NCI-H1436 treated with DMSO at 0.1 percent for 48 hours (cell line): ENCODE data around the gene DDX23.

Experiments used
- DNase-seq: peaks from one replicate; lab custom pipeline; 2025; lab: John Stamatoyannopoulos, UW

Gene DDX23

GRCh38 chr12:48795550-48796455 lies 56.2 kb downstream of the DDX23 start:
- DNase-seq, result peak; percentile 23

GRCh38 chr12:48794870-48795269 lies 57.1 kb downstream of the DDX23 start:
- DNase-seq, result no peak

GRCh38 chr12:48793696-48794095 lies 58.3 kb downstream of the DDX23 start:
- no peak for DNase-seq

GRCh38 chr12:48789858-48790326 lies 62.1 kb downstream of the DDX23 start:
- DNase-seq, result no peak

GRCh38 chr12:48788854-48789775 lies 62.8 kb downstream of the DDX23 start, which contains the start of gene ADCY6:
TSS of gene ADCY6 (minus strand) at chr12:48789089. CDS start at chr12:48783434, 5,655 bp downstream.
- no peak for DNase-seq

GRCh38 chr12:48788524-48788853 lies 63.5 kb downstream of the DDX23 start:
- no peak for DNase-seq

- DNase-seq, result no peak
Measured at GRCh38 chr12:48787791-48788523, 64.0 kb downstream of the DDX23 start.

GRCh38 chr12:48786591-48787544 lies 65.1 kb downstream of the DDX23 start:
- no peak for DNase-seq

- DNase-seq, result no peak
Measured at GRCh38 chr12:48783432-48783831, 68.5 kb downstream of the DDX23 start.

GRCh38 chr12:48782457-48783395 lies 69.2 kb downstream of the DDX23 start:
- no peak for DNase-seq

GRCh38 chr12:48781750-48782456 lies 70.1 kb downstream of the DDX23 start:
- no peak for DNase-seq

- DNase-seq, result no peak
Measured at GRCh38 chr12:48780381-48781025, 71.5 kb downstream of the DDX23 start.

- no peak for DNase-seq
Measured at GRCh38 chr12:48779869-48780268, 72.1 kb downstream of the DDX23 start.
